ENCODE data around the gene SCMH1. TPM values are rescaled to one million over a fixed set of nuclear protein-coding genes. Genes with fewer than 3 reads are reported as not detected.

SCMH1 gene
- total RNA-seq, 6 experiments from 2014 or later: 16.9 to 24.4 (median 21.7) TPM

DNA sequence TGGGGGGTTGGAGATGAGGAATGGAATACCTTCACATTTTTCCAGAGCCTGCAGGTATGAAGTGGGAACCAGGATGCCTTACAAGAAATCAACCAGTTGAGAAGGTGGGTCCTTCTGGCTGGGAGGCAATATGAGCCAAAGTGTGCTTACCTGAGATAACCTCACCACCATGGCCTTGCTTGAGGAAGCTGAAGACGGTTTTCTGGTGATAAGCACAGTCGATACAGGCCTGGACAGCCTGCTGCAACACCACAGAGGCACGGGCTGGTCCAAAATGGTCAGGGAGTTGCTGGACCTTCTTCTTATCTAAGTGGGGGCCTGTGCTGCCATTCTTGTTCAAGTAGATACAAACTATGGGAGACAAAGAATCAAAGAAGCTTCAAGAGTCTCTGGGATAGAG is 193.6 kb downstream of the SCMH1 start:
- H3K9me3 Mint-ChIP-seq: no peaks in the 10 kb centered on the region
- peaks cover 20% of the 10 kb centered on the region; the same call in 1 of the 2 replicates for H3K36me3 Mint-ChIP-seq (ENCODE audit: low read depth)
- no peak overlapping the region for H3K27ac Mint-ChIP-seq
- no peak overlapping the region for H3K4me3 Mint-ChIP-seq
- DNase-seq: no peak
- TF ChIP-seq, protein P1, sequence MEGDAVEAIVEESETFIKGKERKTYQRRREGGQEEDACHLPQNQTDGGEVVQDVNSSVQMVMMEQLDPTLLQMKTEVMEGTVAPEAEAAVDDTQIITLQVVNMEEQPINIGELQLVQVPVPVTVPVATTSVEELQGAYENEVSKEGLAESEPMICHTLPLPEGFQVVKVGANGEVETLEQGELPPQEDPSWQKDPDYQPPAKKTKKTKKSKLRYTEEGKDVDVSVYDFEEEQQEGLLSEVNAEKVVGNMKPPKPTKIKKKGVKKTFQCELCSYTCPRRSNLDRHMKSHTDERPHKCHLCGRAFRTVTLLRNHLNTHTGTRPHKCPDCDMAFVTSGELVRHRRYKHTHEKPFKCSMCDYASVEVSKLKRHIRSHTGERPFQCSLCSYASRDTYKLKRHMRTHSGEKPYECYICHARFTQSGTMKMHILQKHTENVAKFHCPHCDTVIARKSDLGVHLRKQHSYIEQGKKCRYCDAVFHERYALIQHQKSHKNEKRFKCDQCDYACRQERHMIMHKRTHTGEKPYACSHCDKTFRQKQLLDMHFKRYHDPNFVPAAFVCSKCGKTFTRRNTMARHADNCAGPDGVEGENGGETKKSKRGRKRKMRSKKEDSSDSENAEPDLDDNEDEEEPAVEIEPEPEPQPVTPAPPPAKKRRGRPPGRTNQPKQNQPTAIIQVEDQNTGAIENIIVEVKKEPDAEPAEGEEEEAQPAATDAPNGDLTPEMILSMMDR (IDR thresholded peaks at IDR 0.05): no peak
- no peaks in the 10 kb centered on the region for H3K27me3 Mint-ChIP-seq (ENCODE audit: insufficient read depth)
- peaks cover 10% of the 10 kb centered on the region for H3K4me1 Mint-ChIP-seq (ENCODE audit: low read depth)

DNA sequence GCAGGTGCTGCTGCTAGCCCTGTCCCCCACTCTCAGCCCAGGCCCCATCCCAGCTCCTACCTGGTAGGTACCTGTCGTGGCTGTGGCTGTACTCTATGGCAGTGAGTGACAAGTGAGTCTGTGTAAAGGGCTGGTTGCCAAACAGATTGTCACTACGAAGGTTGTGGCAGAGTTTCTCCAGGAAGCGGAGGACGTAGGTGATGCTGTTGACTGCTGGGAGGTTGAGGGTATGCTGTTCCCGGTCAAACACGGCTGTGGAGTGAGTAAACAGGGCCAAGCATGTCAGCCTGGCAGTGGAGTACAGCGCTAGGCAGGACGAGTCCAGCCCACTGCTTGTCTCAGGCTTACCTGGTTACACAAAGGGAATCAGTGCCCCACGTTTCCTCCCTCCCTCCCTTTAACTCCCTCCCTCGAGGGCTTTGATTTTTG is 195.7 kb downstream of the SCMH1 start:
- Mint-ChIP-seq H3K27ac (no peak overlapping the region), H3K4me3 (no peak overlapping the region), H3K4me1 (ENCODE audit: low read depth) (peaks cover 17% of the 10 kb centered on the region), H3K27me3 (ENCODE audit: insufficient read depth) (peaks cover 2% of the 10 kb centered on the region; the same call in 1 of the 2 replicates), H3K36me3 (ENCODE audit: low read depth) (peaks cover 13% of the 10 kb centered on the region; the same call in 1 of the 2 replicates), H3K9me3 (no peaks in the 10 kb centered on the region)
- DNase-seq: no peak
- TF ChIP-seq, protein P1 (IDR thresholded peaks at IDR 0.05): no peak

DNA sequence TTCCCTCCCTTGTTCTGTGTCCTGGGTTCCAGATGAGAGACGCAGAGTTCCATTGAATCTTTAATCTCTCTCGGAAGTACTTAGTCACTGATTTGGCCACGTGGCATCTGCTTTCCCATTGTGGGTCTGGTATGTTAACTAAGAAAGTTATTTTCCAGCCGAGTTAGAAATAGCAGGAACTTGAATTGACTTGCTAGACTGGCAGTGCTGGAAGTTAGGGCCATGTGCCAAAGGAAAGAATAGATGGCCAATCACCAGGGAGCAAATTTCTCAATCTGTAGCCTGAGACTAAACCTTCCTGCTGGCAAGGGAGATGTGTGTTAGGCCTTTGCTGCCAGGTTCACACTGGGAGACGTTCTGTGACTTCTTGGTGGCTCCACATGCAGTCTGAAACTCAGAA is 196.4 kb downstream of the SCMH1 start:
- no peaks in the 10 kb centered on the region for H3K9me3 Mint-ChIP-seq
- peaks cover 17% of the 10 kb centered on the region for H3K4me1 Mint-ChIP-seq (ENCODE audit: low read depth)
- no peak overlapping the region; the same call in 1 of the 2 replicates for H3K27ac Mint-ChIP-seq
- H3K27me3 Mint-ChIP-seq (ENCODE audit: insufficient read depth): peaks cover 2% of the 10 kb centered on the region; the same call in 1 of the 2 replicates
- peaks cover 13% of the 10 kb centered on the region; the same call in 1 of the 2 replicates for H3K36me3 Mint-ChIP-seq (ENCODE audit: low read depth)
- TF ChIP-seq, protein P1 (IDR thresholded peaks at IDR 0.05): no peak
- no peak overlapping the region for H3K4me3 Mint-ChIP-seq
- no peak for DNase-seq

DNA sequence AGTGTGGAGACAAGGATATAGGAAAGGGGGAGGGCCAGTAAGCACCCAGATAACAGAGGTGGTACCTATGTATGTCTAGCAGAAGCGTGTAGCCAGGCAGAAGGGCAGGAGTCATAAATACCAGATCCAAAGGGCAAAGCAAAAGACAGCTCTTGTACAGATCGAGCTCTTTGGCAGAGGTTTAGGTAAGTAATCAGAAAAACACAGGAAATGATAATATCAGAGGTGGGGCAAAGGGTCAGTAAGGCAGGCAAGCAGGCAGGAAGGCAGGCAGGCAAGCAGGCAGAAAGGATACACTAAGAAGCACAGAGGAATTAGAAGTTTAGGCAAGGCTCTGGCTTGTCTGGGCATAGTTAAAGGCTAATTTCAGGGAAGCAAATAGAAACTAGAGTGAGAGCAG is 197.9 kb downstream of the SCMH1 start:
- TF ChIP-seq, protein P1 (IDR thresholded peaks at IDR 0.05): no peak
- Mint-ChIP-seq H3K9me3 (no peaks in the 10 kb centered on the region), H3K27me3 (ENCODE audit: insufficient read depth) (peaks cover 2% of the 10 kb centered on the region; the same call in 1 of the 2 replicates), H3K4me1 (ENCODE audit: low read depth) (peaks cover 17% of the 10 kb centered on the region), H3K4me3 (no peak overlapping the region), H3K36me3 (ENCODE audit: low read depth) (peaks cover 18% of the 10 kb centered on the region), H3K27ac (peak overlapping the region; percentile 55)
- no peak for DNase-seq

DNA sequence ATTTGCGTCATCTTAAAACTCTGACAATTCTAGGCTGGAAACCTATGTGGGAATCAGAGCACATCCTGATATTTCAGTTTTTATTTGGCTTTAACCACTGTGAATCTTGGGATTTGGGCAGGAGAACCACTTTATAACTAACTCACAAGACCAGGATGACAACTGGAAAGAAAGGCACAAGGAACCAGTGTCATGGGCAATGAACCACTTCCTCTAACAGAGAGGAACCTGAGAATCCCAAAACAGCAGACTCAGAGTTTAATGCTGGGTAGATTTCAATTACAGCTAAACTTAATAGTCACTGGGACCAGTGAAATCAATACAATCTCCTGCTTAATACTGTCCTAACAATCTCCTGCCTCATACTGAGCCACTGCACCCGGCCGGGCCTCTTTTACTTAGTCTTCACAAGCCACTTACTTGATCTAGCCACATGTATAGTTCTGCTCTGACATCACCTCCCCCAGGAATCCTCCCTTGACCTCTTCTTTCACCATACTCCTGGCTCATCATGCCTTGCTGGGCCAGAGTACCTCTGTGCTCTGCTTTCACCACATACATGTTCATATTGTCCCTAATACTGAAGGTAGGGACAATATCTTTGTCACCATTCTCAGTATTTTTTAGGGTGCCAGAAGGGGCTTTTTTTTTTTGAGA is 200.4 kb downstream of the SCMH1 start:
- Mint-ChIP-seq H3K36me3 (ENCODE audit: low read depth) (peaks cover 5% of the 10 kb centered on the region), H3K27me3 (ENCODE audit: insufficient read depth) (peaks cover 2% of the 10 kb centered on the region; the same call in 1 of the 2 replicates), H3K27ac (peak overlapping the region; percentile 27; the same call in 1 of the 2 replicates), H3K4me1 (ENCODE audit: low read depth) (peaks cover 17% of the 10 kb centered on the region), H3K4me3 (no peak overlapping the region), H3K9me3 (no peaks in the 10 kb centered on the region)
- TF ChIP-seq, protein P1 (IDR thresholded peaks at IDR 0.05): no peak
- no peak for DNase-seq

All from HFFc6 (cell line).